ENCODE results near the gene LBR.

Gene LBR

GRCh38 chr1:225378880-225379279, 49.0 kb downstream of the LBR start (continued):
- TF ChIP-seq PRDM6 (tag by site-specific recombination; IDR thresholded peaks at IDR 0.05) (0 out of 2 replicates have a peak, but pooled peaks have one; percentile 33), KLF10 (tag by site-specific recombination; IDR thresholded peaks at IDR 0.05) (no peak), ZNF623 (tag by site-specific recombination; IDR thresholded peaks at IDR 0.05) (no peak), ZNF26 (tag by site-specific recombination; IDR thresholded peaks at IDR 0.05) (no peak), ZNF473 (tag by site-specific recombination; IDR thresholded peaks at IDR 0.05) (no peak), ZNF426 (tag by site-specific recombination; IDR thresholded peaks at IDR 0.05) (no peak), TRIM28 (IDR thresholded peaks at IDR 0.05; ENCODE audit: borderline replicate concordance, low read length) (no peak), KLF16 (tag by site-specific recombination; IDR thresholded peaks at IDR 0.05) (peak; percentile 52; the same call in 1 of the 2 replicates), ZNF548 (tag by site-specific recombination; IDR thresholded peaks at IDR 0.05) (no peak), PRDM4 (tag by site-specific recombination; IDR thresholded peaks at IDR 0.05) (no peak), REPIN1 (tag by site-specific recombination; IDR thresholded peaks at IDR 0.05; ENCODE audit: low read depth) (no peak), ZNF133 (tag by site-specific recombination; IDR thresholded peaks at IDR 0.05) (no peak), ZNF350 (tag by site-specific recombination; IDR thresholded peaks at IDR 0.05) (no peak), YY2 (tag by site-specific recombination; IDR thresholded peaks at IDR 0.05) (no peak), SCRT2 (tag by site-specific recombination; IDR thresholded peaks at IDR 0.05) (peak; percentile 72), GLI4 (tag by site-specific recombination; IDR thresholded peaks at IDR 0.05) (no peak), ZNF114 (tag by site-specific recombination; IDR thresholded peaks at IDR 0.05) (no peak), RBAK (tag by site-specific recombination; IDR thresholded peaks at IDR 0.05) (no peak), ZNF112 (tag by site-specific recombination; IDR thresholded peaks at IDR 0.05) (no peak), ZNF747 (tag by site-specific recombination; IDR thresholded peaks at IDR 0.05) (no peak), ZNF785 (tag by site-specific recombination; IDR thresholded peaks at IDR 0.05) (no peak), ZNF843 (tag by site-specific recombination; IDR thresholded peaks at IDR 0.05) (peak; percentile 68), ZNF423 (tag by site-specific recombination; IDR thresholded peaks at IDR 0.05) (no peak), ZNF23 (tag by site-specific recombination; IDR thresholded peaks at IDR 0.05; ENCODE audit: borderline replicate concordance) (no peak), SCRT1 (tag by site-specific recombination; IDR thresholded peaks at IDR 0.05; ENCODE audit: borderline replicate concordance) (no peak), KLF1 (tag by site-specific recombination; IDR thresholded peaks at IDR 0.05) (peak; percentile 56; the same call in 1 of the 2 replicates), BCL11A (tag by site-specific recombination; IDR thresholded peaks at IDR 0.05; ENCODE audit: low read depth) (no peak), ZNF670 (tag by site-specific recombination; IDR thresholded peaks at IDR 0.05; ENCODE audit: low read depth) (no peak), GLIS2 (tag by site-specific recombination; IDR thresholded peaks at IDR 0.05) (no peak), KLF9 (tag by site-specific recombination; IDR thresholded peaks at IDR 0.05; ENCODE audit: low read depth) (no peak)
- TF ChIP-seq, protein P1, sequence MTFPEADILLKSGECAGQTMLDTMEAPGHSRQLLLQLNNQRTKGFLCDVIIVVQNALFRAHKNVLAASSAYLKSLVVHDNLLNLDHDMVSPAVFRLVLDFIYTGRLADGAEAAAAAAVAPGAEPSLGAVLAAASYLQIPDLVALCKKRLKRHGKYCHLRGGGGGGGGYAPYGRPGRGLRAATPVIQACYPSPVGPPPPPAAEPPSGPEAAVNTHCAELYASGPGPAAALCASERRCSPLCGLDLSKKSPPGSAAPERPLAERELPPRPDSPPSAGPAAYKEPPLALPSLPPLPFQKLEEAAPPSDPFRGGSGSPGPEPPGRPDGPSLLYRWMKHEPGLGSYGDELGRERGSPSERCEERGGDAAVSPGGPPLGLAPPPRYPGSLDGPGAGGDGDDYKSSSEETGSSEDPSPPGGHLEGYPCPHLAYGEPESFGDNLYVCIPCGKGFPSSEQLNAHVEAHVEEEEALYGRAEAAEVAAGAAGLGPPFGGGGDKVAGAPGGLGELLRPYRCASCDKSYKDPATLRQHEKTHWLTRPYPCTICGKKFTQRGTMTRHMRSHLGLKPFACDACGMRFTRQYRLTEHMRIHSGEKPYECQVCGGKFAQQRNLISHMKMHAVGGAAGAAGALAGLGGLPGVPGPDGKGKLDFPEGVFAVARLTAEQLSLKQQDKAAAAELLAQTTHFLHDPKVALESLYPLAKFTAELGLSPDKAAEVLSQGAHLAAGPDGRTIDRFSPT (tag by site-specific recombination; IDR thresholded peaks at IDR 0.05) = no peak
- TF ChIP-seq, protein P2, sequence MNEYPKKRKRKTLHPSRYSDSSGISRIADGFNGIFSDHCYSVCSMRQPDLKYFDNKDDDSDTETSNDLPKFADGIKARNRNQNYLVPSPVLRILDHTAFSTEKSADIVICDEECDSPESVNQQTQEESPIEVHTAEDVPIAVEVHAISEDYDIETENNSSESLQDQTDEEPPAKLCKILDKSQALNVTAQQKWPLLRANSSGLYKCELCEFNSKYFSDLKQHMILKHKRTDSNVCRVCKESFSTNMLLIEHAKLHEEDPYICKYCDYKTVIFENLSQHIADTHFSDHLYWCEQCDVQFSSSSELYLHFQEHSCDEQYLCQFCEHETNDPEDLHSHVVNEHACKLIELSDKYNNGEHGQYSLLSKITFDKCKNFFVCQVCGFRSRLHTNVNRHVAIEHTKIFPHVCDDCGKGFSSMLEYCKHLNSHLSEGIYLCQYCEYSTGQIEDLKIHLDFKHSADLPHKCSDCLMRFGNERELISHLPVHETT (tag by site-specific recombination; IDR thresholded peaks at IDR 0.05) = no peak; the same call in 1 of the 2 replicates
- TF ChIP-seq, protein P3, sequence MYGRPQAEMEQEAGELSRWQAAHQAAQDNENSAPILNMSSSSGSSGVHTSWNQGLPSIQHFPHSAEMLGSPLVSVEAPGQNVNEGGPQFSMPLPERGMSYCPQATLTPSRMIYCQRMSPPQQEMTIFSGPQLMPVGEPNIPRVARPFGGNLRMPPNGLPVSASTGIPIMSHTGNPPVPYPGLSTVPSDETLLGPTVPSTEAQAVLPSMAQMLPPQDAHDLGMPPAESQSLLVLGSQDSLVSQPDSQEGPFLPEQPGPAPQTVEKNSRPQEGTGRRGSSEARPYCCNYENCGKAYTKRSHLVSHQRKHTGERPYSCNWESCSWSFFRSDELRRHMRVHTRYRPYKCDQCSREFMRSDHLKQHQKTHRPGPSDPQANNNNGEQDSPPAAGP (tag by site-specific recombination; IDR thresholded peaks at IDR 0.05) = peak; percentile 78

Measured in HEK293 (cell line).